ENCODE data around the gene LTB. TPM values are rescaled to one million over a fixed set of nuclear protein-coding genes. Genes with fewer than 3 reads are reported as not detected.

The LTB gene
- total RNA-seq, 1 donor from 2014 or later: 0.34 TPM

GRCh38 chr6:31567531-31568370, 14.5 kb downstream of the LTB start:
- peaks cover 30% of the 10 kb centered on the region for H3K27me3 Mint-ChIP-seq
- DNase-seq (ENCODE audit: extremely low spot score, unreplicated experiment): no peak
- no peak overlapping the region for H3K27ac Mint-ChIP-seq
- peaks cover 5% of the 10 kb centered on the region for H3K4me1 Mint-ChIP-seq (ENCODE audit: unreplicated experiment)
- TF ChIP-seq CTCF (conservative IDR thresholded peaks at IDR 0.05): no peak
- H3K9me3 Mint-ChIP-seq: no peaks in the 10 kb centered on the region
- H3K4me3 Mint-ChIP-seq: no peak overlapping the region
- no peaks in the 10 kb centered on the region for H3K36me3 Mint-ChIP-seq

- H3K36me3 Mint-ChIP-seq: peaks cover 13% of the 10 kb centered on the region
- H3K4me3 Mint-ChIP-seq: no peak overlapping the region
- TF ChIP-seq CTCF (conservative IDR thresholded peaks at IDR 0.05): no peak
- no peaks in the 10 kb centered on the region for H3K4me1 Mint-ChIP-seq (ENCODE audit: unreplicated experiment)
- peaks cover 3% of the 10 kb centered on the region for H3K27me3 Mint-ChIP-seq
- DNase-seq (ENCODE audit: extremely low spot score, unreplicated experiment): no peak
- H3K27ac Mint-ChIP-seq: no peak overlapping the region
- no peaks in the 10 kb centered on the region for H3K9me3 Mint-ChIP-seq
Observed at GRCh38 chr6:31560697-31561058, 21.5 kb downstream of the LTB start.

GRCh38 chr6:31559958-31560696, 22.1 kb downstream of the LTB start:
- Mint-ChIP-seq H3K4me3 (no peak overlapping the region), H3K27me3 (peaks cover 3% of the 10 kb centered on the region), H3K27ac (no peak overlapping the region), H3K36me3 (peaks cover 13% of the 10 kb centered on the region), H3K9me3 (no peaks in the 10 kb centered on the region), H3K4me1 (ENCODE audit: unreplicated experiment) (no peaks in the 10 kb centered on the region)
- no peak for DNase-seq (ENCODE audit: extremely low spot score, unreplicated experiment)
- TF ChIP-seq CTCF (conservative IDR thresholded peaks at IDR 0.05): no peak

GRCh38 chr6:31559606-31559957, 22.6 kb downstream of the LTB start:
- no peak for TF ChIP-seq CTCF (conservative IDR thresholded peaks at IDR 0.05)
- Mint-ChIP-seq H3K4me3 (no peak overlapping the region), H3K27ac (no peak overlapping the region), H3K4me1 (ENCODE audit: unreplicated experiment) (no peaks in the 10 kb centered on the region), H3K27me3 (peaks cover 3% of the 10 kb centered on the region), H3K9me3 (no peaks in the 10 kb centered on the region), H3K36me3 (peaks cover 13% of the 10 kb centered on the region)
- DNase-seq (ENCODE audit: extremely low spot score, unreplicated experiment): no peak

- Mint-ChIP-seq H3K4me1 (ENCODE audit: unreplicated experiment) (no peaks in the 10 kb centered on the region), H3K27me3 (peaks cover 2% of the 10 kb centered on the region), H3K36me3 (peaks cover 13% of the 10 kb centered on the region), H3K9me3 (no peaks in the 10 kb centered on the region), H3K27ac (no peak overlapping the region), H3K4me3 (no peak overlapping the region)
- DNase-seq (ENCODE audit: extremely low spot score, unreplicated experiment): no peak
- TF ChIP-seq CTCF (conservative IDR thresholded peaks at IDR 0.05): no peak
Observed at GRCh38 chr6:31558631-31559500, 23.4 kb downstream of the LTB start.
